ENCODE data around the gene CDKL2. TPM values are rescaled to one million over a fixed set of nuclear protein-coding genes. Genes with fewer than 3 reads are reported as not detected.
"Not testable (repeated sequence)": the region's sequence is repeated elsewhere in the genome, so short reads cannot be mapped to it uniquely, and the experiment has no call there.

Gene CDKL2
- polyA plus RNA-seq, 3 donors from 2014 or later: 0.08 TPM; not detected in 2

DNA sequence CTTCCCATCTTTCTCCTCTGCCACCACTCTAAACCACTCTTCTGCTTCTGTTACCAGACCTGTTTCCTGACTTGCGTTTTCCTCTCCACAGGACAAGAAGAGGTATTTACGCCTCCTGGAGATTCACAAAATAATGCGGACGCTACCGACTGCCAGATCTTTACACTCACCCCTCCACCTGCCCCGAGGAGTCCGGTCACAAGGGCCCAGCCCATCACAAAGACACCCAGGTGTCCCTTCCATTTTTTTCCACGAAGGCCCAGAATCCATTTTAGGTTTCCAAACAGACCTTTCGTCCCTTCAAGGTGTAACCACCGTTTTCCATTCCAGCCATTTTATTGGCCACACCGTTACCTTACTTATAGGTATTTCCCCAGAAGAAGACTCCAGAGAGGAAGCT is 66.3 kb downstream of the CDKL2 start:
- no peak overlapping the region for H3K27ac Mint-ChIP-seq
- no peak overlapping the region for H3K4me3 Mint-ChIP-seq
- peaks cover 7 to 14% of the 10 kb centered on the region in 2 donors for H3K4me1 Mint-ChIP-seq
- H3K9me3 Mint-ChIP-seq: no peaks in the 10 kb centered on the region
- H3K27me3 Mint-ChIP-seq (ENCODE audit: low read depth in 3 of 3): peaks cover 0 to 4% (median 0%) of the 10 kb centered on the region in 3 donors
- no peaks in the 10 kb centered on the region for H3K36me3 Mint-ChIP-seq
- no peak for DNase-seq

DNA sequence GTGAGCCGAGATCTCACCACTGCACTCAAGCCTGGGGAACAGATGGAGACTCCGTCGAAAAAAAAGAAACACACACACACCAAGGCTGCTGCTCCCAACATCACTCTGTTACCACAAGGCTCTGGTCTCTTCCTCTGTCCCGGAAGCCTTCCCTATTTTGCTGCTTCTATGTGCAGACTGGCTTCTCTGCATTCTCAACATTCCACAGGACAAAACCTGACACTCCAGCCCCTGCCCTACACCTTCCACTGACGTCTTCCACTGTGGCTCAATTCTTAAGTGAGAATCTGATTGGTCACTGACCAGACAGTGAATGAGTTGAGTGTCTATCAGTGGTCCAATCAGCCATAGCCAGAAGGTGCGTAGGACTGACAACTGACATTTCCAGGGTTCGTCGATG is 68.5 kb downstream of the CDKL2 start:
- Mint-ChIP-seq H3K27ac (no peak overlapping the region), H3K4me3 (no peak overlapping the region), H3K9me3 (no peaks in the 10 kb centered on the region), H3K4me1 (peaks cover 7 to 14% of the 10 kb centered on the region in 2 donors), H3K27me3 (ENCODE audit: low read depth in 3 of 3) (peaks cover 3 to 5% (median 4%) of the 10 kb centered on the region in 3 donors), H3K36me3 (no peaks in the 10 kb centered on the region)
- DNase-seq: no peak

DNA sequence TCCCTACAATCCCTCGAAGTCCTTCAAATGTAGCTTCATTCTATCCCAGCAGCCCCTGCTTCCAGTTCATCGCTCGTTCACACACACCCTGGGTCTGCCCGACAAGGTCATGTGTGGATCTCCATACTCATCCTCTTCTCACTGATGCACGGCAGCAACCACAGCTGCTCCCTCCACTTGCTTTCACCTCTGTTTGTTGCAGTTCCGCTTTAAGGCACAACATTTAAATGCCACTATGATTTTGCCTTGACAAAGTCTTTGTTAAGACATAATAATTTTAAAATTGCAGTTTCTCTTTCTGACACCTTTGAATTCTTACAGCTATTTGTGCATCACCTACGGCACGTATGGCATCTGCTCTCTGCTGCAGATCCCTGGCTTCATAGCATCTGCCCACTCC is 72.6 kb downstream of the CDKL2 start:
- Mint-ChIP-seq H3K4me3 (no peak overlapping the region), H3K36me3 (no peaks in the 10 kb centered on the region), H3K27ac (no peak overlapping the region), H3K9me3 (peaks cover 0 to 2% (median 0%) of the 10 kb centered on the region in 6 donors), H3K4me1 (no peaks in the 10 kb centered on the region), H3K27me3 (ENCODE audit: low read depth in 3 of 3) (peaks cover 3 to 7% (median 5%) of the 10 kb centered on the region in 3 donors)
- no peak for DNase-seq

DNA sequence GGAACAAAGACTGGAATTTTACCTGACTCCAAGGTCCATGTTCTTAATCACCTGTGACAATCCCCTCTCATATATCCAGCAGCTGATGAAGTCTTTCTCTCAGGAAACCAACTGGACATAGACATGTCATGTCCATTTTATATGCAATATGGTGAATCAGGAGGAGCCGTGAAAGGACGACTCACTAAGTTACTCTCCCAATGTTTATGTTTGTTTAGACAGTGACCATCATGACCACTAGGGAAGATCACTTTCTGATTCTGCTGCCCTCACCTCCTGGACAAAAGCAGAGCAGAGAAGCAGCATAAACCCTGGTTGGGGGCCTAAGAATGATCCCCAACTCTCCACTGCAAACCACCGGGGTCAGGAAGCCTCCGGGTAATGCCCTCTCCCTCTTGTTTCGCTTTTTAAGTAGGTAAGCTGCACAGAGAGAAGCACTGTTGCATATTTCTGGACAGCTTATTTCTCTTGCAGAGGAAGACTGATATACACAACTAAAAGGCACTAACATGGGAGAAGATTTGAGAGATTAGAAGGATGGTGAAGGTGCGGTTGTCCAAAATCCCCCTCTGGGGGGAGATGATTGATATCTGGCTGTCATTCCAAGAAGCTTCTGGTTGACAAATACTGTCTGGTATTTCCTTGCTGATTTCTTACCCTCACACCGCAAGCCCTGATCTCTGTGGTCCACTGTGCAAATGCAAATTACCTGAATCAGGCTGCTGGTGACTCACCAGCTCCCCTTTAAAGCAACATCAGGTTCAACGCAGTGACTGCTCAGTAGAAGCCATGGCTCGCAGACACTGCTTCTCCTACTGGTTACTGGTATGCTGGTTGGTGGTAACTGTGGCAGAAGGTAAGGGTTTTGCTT is 74.8 kb downstream of the CDKL2 start, which contains the start of gene ODAPH:
ODAPH (plus strand) TSS at position 773 of the 871 bp plus-strand sequence; CDS start at position 790, 17 bp downstream.
- Mint-ChIP-seq H3K9me3 (peaks cover 0 to 2% (median 0%) of the 10 kb centered on the region in 6 donors), H3K4me3 (no peak within 1 kb of the TSS), H3K36me3 (no peaks in the 10 kb centered on the region), H3K27me3 (ENCODE audit: low read depth in 3 of 3) (peaks cover 3 to 7% (median 5%) of the 10 kb centered on the region in 3 donors), H3K27ac (no peak within 1 kb of the TSS), H3K4me1 (no peaks in the 10 kb centered on the region)
- DNase-seq: no peak

DNA sequence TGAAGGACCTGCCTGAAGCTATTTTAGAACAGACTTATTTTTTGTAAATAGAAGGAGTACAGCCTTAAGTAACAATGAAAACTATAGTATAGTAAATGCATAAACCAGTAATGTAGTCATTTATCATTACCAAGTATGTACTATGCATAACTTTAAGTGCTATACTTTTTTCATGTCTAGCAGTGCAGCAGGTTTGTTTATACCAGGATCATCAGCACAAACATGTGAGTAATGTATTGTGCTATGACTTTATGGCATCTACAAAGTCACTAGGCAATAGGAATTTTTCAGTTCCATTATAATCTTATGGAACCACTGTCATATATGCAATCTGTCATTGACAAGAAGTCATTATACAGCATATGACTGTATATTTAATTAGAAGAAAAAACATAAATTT is 77.9 kb downstream of the CDKL2 start:
- Mint-ChIP-seq H3K4me1 (no peaks in the 10 kb centered on the region), H3K27me3 (ENCODE audit: low read depth in 3 of 3) (peaks cover 0 to 4% (median 3%) of the 10 kb centered on the region in 3 donors), H3K9me3 (peaks cover 0 to 2% (median 0%) of the 10 kb centered on the region in 6 donors), H3K36me3 (peaks cover 0 to 5% (median 5%) of the 10 kb centered on the region in 3 donors), H3K4me3 (no peak overlapping the region), H3K27ac (no peak overlapping the region)
- DNase-seq: no peak

DNA sequence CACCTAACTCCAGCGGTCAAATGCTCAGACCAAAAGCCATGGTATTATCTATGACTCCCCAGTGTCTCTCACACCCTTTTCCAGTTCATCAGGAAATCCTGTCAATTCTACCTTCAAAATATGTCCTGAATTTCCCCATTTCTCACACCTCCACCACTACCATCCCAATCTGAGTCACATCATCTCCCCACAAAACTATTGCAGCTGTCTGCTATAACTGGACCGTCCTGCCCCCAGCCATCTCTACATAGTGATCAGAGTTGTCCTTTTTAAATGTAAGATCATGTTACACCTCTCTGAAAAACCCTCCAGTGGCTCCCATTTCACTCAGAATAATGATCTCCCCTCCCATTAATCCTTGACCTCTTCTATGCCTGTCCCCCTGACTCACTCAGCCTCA is 81.3 kb downstream of the CDKL2 start:
- Mint-ChIP-seq H3K9me3 (peaks cover 0 to 1% (median 0%) of the 10 kb centered on the region in 6 donors), H3K27me3 (ENCODE audit: low read depth in 3 of 3) (peaks cover 0 to 3% (median 0%) of the 10 kb centered on the region in 3 donors), H3K36me3 (peaks cover 3 to 9% (median 7%) of the 10 kb centered on the region in 3 donors), H3K27ac (no peak overlapping the region), H3K4me1 (no peaks in the 10 kb centered on the region), H3K4me3 (no peak overlapping the region)
- no peak for DNase-seq

DNA sequence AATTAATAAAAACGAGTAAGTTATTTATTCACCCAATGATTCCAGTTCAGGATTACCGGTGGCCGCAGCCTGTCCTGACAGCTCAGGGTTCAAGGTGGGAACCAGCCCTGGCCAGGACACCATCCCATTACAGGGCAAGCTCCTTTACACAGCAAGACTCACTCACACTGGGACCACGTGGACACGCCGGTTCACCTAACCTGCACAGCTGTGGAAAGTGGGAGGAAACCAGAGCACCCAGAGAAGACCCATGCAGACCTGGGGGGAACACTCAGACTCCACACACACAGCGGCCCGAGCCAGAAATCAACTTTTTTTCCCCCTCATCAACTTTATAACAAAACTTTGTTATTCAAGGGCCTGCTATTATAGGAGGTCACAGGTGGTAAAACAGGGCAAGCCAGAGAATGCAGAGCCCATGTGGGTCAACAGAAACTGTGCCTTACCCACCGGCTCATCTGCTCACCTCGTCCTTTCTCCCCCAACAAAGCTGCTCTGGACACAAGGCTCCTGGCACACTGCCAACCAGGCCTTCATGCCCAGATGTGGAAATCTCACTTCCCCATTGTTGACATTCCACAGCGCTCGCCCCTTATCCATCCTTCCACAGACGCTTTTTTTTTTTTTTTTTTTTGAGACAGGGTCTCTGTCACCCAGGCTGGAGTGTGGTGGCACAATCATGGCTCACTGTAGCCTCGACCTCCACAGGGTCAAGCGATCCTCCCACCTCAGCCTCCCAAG is 82.5 kb downstream of the CDKL2 start:
- no peak overlapping the region for H3K4me3 Mint-ChIP-seq
- peaks cover 0 to 3% (median 0%) of the 10 kb centered on the region in 3 donors for H3K27me3 Mint-ChIP-seq (ENCODE audit: low read depth in 3 of 3)

DNA sequence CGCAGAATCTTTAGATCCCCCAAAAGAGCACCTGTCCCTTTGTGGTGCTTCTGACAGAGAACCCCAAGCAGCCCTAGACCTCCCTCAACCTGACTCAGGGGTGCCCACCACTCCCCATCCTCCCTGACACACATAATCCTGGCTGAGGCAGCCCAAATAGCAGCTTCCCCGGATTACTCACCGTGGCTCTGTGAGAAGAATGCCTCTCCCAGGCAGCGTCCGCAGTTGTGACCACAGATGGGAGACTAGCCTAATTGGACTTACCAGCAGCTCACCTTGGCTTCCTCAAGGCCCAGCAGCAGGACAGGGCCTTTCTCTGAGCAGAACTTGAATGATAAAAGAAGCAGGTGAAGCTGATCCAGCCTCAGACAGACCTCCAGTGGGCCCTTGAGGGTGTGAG is 84.8 kb downstream of the CDKL2 start:
- H3K36me3 Mint-ChIP-seq: peaks cover 7 to 27% (median 24%) of the 10 kb centered on the region in 3 donors
- H3K4me3 Mint-ChIP-seq: no peak overlapping the region
- H3K9me3 Mint-ChIP-seq: no peaks in the 10 kb centered on the region
- no peak for DNase-seq
- peaks cover 0 to 3% (median 0%) of the 10 kb centered on the region in 3 donors for H3K27me3 Mint-ChIP-seq (ENCODE audit: low read depth in 3 of 3)
- no peak overlapping the region for H3K27ac Mint-ChIP-seq
- no peaks in the 10 kb centered on the region for H3K4me1 Mint-ChIP-seq

More for the DNA sequence above, 82.5 kb downstream of the CDKL2 start:
- DNase-seq: no peak
- H3K27ac Mint-ChIP-seq: no peak overlapping the region
- no peaks in the 10 kb centered on the region for H3K4me1 Mint-ChIP-seq
- H3K9me3 Mint-ChIP-seq: no peaks in the 10 kb centered on the region
- peaks cover 7 to 18% (median 15%) of the 10 kb centered on the region in 3 donors for H3K36me3 Mint-ChIP-seq

DNA sequence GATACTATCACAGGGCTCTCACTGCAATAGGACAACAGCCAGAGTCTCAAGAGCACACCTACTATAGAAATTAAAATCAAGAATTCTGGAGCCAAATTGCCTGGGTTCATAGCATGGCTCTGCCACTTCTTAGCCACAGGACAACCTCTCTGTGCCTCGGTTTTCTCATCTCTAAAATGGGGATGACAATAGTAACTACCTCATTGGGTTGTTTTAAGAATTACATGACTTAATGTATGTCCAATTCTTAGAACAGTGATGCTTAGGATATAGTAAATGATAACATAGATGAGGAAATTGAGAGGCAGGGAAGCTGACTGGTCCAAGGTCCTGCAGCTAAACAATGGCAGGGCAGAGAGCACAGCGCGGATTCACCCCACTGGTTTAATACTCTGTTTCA is 85.5 kb downstream of the CDKL2 start:
- peaks cover 7 to 31% (median 27%) of the 10 kb centered on the region in 3 donors for H3K36me3 Mint-ChIP-seq
- H3K9me3 Mint-ChIP-seq: no peaks in the 10 kb centered on the region
- no peak overlapping the region for H3K4me3 Mint-ChIP-seq
- peak overlapping the region in 1 of 6 donors; percentile 42 for H3K27ac Mint-ChIP-seq
- H3K4me1 Mint-ChIP-seq: no peaks in the 10 kb centered on the region
- DNase-seq: no peak
- no peaks in the 10 kb centered on the region for H3K27me3 Mint-ChIP-seq (ENCODE audit: low read depth in 3 of 3)

DNA sequence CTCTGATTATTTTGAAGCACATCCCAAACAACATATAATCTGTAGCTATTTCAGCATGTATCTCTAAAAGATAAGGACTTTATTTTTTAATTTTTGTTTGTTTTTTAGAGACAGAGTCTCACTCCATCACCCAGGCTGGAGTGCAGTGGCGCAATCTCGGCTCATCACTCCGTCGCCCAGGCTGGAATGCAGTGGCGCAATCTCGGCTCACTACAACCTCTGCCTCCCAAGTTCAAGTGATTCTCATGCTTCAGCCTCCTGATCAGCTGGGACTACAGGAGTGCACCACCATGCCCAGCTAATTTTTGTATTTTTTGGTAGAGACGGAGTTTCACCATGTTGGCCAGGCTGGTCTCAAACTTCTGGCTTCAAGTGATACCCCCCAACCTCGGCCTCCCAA is 86.1 kb downstream of the CDKL2 start:
- H3K4me1 Mint-ChIP-seq; H3K27me3 Mint-ChIP-seq (ENCODE audit: low read depth in 3 of 3); DNase-seq; H3K4me3 Mint-ChIP-seq; H3K27ac Mint-ChIP-seq; H3K9me3 Mint-ChIP-seq: not testable (repeated sequence)
- H3K36me3 Mint-ChIP-seq: peaks cover 6 to 33% (median 26%) of the 10 kb centered on the region in 3 donors

DNA sequence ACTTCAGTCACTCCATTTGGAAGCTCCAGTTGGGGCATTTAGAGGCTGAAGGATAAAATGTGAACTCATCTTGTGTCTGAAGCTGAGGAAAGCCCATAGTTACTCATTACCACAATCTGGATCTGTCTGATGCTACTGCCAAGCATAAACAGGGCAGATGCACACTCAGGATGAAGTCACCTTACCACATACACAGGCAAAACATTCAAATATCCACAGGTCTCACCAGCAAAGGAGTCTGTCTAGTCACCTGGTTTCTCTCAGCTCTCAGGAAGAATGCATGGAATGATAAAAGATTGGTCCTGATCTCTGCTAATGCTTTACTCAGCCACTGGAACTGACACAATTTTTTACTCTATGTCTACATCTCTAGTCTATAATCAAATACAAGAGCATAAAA is 87.5 kb downstream of the CDKL2 start:
- H3K4me3 Mint-ChIP-seq: no peak overlapping the region
- H3K27ac Mint-ChIP-seq: no peak overlapping the region
- DNase-seq: no peak

DNA sequence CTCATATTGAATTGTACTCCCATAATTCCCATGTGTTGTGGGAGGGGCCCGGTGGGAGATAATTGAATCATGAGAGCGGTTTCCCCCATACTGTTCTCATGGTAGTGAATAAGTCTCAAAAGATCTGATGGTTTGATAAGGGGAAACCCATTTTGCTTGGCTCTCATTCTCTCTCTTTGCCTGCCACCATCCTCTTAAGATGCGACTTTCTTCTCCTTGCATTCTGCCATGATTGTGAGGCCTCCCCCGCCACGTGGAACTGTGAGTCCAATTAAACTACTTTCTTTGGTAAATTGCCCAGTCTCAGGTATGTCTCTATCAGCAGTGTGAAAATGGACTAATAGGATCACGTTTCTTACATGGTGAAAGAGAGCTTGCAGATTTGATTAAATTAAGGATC is 93.0 kb downstream of the CDKL2 start:
- not testable (repeated sequence) for H3K27ac Mint-ChIP-seq; H3K4me1 Mint-ChIP-seq; H3K4me3 Mint-ChIP-seq; H3K27me3 Mint-ChIP-seq (ENCODE audit: low read depth in 3 of 3); DNase-seq; H3K9me3 Mint-ChIP-seq
- peaks cover 12 to 34% (median 24%) of the 10 kb centered on the region in 3 donors for H3K36me3 Mint-ChIP-seq

More for the DNA sequence above, 87.5 kb downstream of the CDKL2 start:
- Mint-ChIP-seq H3K36me3 (peaks cover 3 to 33% (median 22%) of the 10 kb centered on the region in 3 donors), H3K4me1 (no peaks in the 10 kb centered on the region), H3K27me3 (ENCODE audit: low read depth in 3 of 3) (no peaks in the 10 kb centered on the region), H3K9me3 (no peaks in the 10 kb centered on the region)

DNA sequence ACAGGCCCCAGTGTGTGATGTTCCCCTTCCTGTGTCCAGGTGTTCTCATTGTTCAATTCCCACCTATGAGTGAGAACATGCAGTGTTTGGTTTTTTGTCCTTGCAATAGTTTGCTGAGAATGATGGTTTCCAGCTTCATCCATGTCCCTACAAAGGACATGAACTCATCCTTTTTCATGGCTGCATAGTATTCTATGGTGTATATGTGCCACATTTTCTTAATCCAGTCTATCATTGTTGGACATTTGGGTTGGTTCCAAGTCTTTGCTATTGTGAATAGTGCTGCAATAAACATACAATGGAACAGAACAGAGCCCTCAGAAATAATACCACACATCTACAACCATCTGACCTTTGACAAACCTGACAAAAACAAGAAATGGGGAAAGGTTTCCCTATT is 96.4 kb downstream of the CDKL2 start:
- H3K27ac Mint-ChIP-seq; H3K27me3 Mint-ChIP-seq (ENCODE audit: low read depth in 3 of 3); DNase-seq; H3K4me1 Mint-ChIP-seq; H3K9me3 Mint-ChIP-seq; H3K4me3 Mint-ChIP-seq: not testable (repeated sequence)
- H3K36me3 Mint-ChIP-seq: peaks cover 38 to 49% (median 47%) of the 10 kb centered on the region in 3 donors

DNA sequence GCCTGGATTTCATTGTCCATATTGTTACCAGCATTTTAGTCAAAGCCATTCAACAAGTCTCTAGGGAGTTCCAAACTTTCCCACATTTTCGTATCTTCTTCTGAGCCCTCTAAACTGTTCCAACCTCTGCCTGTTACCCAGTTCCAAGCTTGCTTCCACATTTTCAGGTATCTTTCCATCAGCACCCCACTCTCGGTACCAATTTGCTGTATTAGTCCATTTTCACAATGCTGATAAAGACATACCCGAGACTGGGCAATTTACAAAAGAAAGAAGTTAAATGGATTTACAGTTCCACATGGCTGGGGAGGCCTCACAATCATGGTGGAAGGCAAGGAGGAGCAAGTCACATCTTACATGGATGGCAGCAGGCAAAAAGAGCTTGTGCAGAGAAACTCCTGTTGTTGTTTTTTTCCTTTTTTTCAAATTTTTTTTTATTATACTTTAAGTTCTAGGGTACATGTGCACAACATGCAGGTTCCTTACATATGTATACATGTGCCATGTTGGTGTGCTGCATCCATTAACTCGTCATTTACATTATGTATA is 96.9 kb downstream of the CDKL2 start:
- not testable (repeated sequence) for H3K27ac Mint-ChIP-seq; H3K27me3 Mint-ChIP-seq (ENCODE audit: low read depth in 3 of 3); H3K9me3 Mint-ChIP-seq; H3K4me3 Mint-ChIP-seq; DNase-seq; H3K4me1 Mint-ChIP-seq
- H3K36me3 Mint-ChIP-seq: peaks cover 38 to 51% (median 47%) of the 10 kb centered on the region in 3 donors

All from immature natural killer cell (primary cell).